GM21619 (cell line): ENCODE measurements around the gene HOXA4.

Experiments used
- ATAC-seq: cut with Tn5 transposase; IDR thresholded peaks from one replicate; pipeline ENCODE4 v1.9.1; 2021; ENCODE audit not compliant: unreplicated experiment

Gene HOXA4

DNA sequence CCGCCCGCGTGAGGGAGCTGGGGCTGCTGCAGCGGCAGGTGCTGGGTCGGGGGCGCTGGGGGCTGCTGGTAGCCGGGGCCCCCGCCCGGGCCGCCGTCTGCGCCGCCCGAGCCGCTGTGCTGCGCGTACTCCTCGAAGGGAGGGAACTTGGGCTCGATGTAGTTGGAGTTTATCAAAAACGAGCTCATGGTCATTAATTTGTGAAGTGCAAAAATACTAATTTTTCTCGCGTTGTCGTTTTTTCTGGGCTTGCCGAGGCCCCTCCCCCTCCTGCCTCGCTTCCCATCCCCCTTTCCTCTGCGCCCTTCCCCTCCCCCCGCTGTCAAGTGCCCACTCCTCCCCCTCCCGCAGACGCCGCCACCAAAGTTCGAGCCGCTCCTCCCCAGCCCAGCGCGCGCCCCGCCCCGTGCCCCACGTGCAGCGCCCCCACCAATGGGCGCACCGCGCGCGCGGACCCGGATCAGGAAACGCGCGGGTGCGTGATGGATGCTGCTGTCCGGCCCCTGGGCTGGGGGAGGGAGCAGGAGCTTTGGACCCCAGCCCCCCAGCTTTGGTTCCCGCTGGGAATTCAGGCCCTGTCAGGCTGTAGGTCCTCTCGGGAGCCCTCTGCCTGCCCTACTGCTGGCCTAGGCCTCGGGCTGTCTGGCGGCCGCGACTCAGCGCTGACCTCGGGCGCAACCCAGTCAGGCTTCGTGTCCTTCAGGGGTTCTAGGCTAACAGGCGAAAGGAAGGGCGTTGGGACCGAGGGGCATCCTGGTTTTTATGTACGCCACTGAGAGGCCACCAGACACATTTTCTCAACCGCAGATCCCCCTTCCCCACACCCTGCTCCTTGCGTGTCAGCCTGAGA is at the start of gene HOXA4:
Gene HOXA4, minus strand, starts transcription at position 218 of the 850 bp plus-strand sequence. Its CDS starts 24 bp downstream, at position 194.
- peak; percentile 67 for ATAC-seq

DNA sequence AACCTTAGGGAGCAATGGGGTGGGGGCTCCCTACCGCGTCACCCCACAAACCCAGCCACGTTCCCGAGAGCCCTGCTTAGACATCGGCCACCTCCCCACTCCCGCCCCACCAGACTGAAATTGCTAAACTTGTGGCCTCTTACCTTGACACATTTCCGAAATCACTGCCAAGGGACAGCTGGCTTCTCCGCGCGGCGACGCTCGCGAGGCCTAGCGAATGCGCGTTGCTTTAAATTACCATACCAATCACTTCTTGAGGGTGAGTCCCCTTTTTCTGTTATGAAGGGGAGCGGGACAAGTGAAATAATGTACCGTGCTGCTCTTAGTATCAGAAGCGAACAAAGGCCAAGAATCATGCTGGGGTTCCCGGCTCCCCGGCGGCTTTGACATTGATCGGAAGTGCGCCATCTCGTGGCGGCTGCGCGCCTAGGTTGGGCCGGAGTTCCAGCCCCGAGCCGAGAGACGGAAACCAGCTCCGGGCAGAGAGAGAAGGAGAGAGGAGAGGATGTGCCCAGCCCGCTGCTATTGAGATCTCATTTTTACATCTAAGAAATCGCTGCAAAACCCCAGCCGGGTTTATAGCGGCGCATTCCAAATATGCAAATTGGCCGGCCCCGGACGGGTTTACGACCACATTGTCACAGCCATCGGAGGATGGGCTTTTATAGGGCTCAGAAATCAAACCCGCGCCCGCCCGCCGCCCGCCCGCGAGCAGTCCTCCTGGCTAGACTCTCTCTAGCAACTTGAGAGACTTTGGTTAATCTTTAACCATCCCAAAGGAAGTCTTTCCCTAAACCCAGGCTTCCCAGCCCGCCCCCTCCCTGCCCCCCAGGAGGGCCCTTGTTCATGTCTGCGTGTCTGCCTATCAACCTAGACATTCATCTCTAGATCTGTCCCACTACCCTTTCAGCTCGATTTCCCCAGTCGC is 49.2 kb upstream of the HOXA4 start:
- no peak for ATAC-seq

DNA sequence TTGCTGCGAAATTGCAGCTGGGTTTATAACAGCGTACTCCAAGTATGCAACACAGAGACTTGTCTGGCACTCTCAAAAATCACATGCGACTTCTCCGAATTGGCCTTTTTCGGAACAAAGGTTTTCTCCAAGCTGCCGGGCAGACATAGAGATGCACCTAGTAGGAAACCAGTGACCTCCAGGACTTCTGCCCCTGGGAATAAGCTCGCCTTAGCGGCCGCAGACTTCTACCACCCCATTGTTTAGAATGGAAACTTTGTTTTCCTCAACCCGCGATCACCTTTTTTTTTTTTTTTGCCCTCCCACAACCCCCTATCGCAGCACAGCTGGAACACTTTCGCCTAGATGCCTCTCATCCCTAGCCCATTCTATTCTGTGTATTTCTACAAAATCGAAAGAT is 48.5 kb upstream of the HOXA4 start:
- no peak for ATAC-seq

DNA sequence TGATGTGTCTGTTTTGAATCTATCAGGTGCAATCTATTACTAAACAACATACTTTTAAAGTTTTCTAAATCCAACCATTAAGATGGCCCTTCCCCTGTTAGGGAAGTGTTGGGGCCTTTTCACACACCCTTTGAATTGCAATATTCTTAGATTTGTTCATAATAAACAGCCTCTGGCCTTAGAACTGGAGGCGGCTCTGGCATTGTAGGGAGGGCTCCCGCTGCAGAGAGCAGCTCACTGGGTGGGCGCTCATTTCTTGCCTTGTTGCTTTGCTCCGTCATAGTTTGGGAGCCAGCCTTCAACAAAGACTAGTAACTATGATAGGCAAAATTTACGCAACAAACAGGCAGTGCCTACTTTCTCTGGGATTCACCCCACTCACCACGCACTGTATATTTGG is 47.8 kb upstream of the HOXA4 start:
- ATAC-seq, result no peak

DNA sequence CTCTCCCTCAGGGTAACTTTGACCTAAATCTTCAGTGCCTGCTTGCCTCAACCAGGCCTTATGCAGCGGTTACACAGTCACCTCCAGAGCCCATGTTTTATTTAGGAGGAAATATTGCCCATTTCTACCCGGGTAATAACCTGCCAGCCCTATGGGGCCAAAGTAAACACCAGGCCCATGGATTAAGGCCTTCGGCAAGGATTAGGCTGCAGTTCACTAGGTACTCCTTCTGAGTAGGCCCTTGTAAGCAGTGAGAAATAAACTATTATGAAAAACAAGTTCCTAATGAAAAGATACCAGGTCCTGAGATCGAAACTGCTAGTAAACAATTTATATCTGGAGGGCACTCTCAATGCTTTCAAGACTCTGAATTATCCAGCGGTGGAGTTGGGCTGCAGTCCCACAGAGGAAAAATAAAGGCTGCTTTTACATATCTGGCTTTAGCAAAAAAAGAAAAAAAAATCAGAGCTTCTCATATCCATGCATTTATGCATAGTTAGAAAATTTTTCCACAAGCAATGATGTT is 47.3 kb upstream of the HOXA4 start:
- no peak for ATAC-seq

DNA sequence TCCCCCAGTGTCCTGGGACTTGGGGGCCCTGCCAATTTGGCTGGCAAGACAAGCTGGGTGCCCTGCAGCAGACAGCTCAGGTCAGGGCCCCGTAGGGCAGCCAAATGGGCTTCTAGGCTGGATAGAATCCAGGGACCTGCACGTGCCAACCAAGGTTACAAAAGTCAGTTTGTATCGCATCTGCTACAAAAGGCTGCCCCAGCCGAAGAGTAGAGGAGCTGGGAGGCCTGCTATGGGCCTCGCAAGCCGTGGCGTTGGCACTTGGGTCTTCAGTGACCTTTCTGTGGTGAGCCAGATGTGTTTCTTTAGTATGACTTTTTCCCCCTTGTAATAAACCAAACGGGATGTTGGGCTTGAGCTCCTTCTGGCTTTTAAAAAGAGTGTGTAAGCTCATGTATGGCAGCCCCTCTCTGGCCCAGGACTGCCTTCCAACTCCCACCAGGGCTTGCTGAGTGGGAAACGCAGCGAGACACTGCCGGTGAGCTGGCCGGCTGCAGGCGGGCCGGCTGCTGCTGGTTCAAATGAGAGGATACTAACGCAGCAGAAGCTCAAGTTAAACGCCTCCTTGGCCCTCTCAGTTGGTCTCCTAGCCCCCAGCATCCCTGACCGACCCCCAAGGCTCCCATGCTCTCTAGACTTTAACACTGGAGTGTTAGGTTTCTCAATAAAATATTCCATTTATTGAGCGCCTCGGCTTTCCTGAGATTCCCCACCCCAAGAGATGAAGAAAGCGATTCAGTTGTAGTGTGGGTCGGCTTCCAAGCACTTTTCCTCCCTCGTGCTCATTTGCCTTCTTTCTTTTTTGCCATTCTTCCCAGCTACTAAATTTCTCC is 46.6 kb upstream of the HOXA4 start:
- no peak for ATAC-seq

DNA sequence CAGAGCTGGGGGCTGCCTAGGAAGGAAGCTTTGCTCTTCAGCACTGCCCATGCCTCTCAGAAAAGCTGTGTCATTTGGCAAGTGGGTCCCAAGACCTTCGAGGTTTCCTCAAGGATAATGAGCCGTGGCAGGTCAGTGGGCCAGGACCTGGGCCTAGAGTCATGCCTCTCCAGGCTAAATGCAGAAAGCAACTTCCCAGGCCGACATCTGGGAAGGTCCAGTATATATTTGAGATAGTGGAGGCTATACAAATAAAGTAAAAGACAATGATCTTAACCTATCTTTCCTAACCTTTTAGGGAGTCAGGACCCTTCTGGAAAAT is 45.9 kb upstream of the HOXA4 start:
- no peak for ATAC-seq

DNA sequence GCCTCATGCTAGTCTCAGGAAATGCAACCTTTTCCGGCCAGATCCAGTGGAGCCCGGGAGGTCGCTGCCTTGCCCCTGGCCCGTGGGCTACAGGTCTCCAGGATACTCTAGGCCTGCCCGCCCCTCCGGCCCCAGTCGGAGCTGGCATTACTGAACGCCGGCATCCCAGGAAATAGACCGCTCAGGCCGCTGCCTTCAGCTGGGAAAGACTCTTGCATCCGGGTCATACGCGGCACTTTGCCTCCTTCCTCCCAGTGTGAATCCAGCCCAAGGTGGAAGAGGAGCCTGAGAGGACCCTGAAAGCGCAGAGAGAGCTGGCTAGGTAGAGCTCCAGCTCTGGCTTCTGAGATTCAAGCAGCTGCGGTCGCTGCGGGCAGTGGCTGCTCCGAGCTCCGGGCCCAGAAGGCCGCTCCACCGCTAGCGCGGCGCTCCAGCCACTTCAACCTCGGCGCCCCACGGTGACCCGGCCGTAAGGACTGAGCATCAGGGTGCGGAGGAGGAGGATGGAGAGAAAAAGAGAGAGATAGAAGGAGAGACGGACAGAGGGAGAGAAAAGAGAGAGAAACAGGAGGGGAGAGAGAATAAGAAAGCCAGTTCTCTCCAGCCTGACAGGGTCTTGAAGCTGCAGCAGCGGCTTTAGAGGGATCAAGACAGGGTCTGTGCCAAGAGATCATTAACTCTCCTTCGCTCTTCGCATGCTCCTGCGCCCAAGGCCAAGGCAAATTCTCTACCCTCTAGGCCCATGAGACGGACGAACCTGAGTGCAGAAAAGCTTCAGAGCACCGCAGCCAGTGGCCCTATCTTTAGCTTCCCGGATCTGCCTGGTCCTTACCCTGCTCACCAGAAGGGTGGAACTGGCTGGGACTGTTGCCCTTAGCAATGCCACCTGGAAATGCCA is 45.3 kb upstream of the HOXA4 start:
- ATAC-seq, result no peak

DNA sequence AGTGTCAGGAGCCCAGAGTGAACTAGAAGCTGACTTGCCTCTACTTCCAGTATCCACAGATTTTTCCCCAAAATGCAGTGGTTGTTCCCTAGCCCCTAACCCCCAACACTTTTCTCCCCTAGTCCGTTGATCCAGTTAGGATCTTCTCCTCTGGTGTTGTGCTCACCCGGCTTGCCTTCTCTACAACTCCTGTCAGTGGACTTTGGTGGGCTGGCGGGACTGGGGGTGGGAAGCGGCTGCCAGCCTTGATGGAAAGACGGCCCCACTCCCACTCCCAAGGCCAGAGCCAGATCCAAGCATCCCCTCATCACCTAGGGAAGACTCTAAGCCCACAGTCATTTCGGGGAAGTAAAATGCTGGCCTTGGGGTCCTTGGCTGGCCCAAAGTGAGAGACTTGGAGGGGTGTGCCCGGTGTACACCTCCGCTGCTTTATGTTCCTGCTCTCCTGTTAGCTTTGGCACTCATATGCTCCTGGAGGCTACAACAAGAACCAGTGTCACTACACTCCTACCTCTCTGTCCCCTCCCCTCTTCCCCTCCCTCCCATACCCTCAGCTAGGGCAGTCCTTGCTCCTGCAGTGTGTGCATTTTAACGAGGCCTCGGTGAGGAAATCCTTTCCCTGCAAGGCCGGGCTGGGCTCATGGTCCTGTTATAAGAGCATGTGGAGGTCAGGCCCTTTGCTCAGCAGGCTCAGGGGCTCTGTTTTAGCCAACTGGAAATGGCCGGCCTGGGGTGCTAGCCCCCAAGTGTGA is 44.5 kb upstream of the HOXA4 start:
- no peak for ATAC-seq

DNA sequence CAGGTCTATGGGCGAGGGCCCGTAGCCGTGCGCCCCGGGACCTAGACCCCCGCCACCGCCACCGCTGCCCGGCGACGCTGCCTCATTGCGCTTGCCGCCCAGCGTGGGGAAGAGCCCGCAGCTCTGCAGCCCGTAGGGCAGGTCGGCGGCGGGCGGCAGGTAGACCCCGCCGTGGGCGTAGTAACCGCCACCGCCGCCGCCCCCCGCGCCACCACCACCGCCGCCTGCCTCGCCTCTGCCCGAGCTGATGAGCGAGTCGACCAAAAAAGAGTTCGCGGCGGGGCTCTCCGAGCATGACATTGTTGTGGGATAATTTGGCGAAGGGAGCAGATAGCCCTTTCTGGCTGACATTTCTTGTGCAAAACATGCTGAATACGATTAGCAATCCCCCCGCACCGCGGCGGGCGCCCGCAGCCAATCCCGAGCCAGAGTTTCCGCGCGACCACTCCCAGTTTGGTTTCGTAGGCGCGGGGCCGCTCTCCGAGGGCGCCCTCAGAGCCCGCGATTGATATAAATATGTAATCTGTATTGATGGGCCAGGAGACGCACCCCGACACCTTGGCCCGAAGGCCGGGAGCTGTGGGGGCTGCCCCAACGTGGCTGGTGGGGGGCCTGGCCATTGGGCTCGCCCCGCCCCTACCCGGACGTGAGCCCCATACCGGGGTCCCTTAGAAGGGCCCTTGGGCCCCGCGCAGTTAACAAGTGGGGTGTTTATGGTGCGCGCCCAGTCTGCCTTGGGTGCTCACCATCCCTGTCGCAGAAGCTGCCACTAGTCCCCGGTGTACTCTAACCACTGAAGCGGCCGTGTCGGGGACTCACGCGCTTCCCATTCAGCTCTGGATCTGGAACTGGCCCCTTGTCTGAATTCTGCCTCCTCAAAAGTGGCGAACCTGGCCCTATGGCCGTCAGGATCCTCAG is 43.7 kb upstream of the HOXA4 start, which contains the start of gene HOXA10:
Gene HOXA10, minus strand, starts transcription at position 365 of the 918 bp plus-strand sequence. Its CDS starts 14 bp downstream, at position 351.
- ATAC-seq, result no peak

DNA sequence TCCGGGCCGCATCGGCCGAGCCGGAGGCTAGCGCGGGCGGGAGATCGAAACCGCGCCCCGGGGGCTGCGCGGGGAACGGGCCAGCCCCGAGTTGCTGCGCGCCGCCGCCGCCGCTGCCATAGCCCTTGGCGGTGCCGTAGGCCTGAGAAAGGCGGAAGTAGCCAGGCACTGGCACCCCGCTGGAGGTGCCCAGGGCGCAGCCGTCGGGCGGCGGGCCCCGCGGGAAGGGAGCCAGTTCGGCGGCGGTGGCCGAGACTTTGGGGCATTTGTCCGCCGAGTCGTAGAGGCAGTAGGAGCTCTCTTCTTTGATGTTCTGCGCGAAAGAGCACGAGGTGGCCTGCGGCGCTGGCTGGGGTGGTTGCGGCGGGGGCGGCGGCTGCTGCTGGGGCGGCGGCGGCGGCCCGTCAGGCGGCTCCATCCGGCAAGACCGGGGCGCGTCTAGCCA is 43.0 kb upstream of the HOXA4 start:
- ATAC-seq, result no peak

DNA sequence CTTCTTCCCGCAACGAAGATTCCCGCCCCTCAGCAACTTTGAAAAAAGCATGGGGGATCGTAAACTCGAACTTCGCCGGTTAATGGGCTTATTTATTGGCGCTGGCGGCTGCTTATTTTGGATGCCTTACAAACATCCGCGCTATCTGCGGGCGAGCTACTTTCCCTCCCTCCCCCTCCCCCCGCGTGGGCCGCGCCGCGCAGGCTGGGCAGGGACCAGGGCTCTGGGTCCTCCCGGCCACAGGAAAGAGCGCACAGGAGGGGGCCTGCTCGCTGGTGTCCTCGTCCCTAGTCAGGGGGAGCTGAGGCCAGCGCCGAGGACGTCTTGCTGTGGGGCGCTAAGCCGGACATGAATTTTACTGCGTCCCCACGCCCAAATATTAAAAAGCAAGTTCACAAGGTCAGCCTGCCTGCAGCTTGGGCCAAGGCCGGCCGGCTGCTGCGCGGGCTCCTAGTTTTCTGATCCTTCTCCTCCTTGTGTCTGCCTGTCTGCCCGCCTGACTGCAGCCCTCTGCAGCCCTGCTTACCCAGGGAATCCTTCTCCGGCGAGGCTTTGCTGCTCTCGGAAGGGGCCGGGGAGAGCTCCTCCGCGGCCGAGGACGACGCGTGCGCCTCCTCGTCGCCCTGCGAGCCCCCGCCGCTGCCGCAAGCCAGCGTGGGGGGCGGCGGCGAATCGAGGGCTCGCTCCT is 42.4 kb upstream of the HOXA4 start:
- no peak for ATAC-seq

DNA sequence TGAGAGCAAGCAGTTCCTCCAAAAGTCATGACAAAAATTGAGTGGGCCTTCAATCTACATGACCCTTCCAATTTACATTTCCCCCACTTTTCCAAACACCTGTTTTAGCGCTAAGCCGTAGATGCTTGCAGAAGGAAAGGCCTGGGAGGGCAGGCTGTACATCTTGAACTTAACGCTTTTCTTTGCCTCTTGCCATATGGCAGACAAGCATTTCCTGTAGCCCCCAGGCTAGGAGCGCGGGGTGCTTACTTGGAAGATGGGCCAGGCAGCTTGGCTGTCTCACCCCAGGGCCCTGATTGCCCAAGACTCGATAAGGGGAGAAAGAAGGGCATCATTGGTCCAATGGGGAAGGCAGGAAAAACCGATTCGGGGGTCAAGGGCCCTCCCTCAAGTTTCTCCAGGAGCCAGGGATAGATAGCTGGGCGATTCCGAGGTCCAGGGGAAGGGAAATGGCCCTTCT is 41.8 kb upstream of the HOXA4 start:
- ATAC-seq, result no peak

DNA sequence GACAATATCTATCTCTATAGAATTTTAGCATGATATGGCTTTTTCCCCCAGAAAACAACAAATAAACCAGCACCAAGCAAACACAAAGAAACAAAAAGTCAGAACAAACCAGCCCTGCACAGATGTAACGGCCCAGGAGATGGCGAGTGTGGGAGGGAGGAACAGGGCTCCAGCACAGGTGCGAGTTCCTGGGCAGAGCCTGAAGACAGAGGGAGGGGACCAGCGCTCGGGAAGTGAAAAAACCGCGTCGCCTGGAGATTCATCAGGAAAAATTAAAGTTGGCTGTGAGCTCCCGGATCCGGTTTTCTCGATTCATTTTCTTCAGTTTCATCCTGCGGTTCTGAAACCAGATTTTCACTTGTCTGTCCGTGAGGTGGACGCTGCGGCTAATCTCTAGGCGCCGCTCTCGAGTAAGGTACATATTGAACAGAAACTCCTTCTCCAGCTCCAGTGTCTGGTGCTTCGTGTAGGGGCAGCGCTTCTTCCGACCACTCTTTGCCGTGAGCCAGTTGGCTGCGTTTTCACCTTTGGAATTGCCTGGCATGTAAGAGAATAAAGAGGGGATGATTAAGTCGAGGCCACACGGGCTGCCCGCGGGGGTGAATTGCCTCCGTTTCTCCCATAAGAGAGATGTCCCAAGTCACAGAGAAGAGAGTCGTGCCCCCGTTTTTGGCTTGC is 41.2 kb upstream of the HOXA4 start:
- ATAC-seq, result no peak

DNA sequence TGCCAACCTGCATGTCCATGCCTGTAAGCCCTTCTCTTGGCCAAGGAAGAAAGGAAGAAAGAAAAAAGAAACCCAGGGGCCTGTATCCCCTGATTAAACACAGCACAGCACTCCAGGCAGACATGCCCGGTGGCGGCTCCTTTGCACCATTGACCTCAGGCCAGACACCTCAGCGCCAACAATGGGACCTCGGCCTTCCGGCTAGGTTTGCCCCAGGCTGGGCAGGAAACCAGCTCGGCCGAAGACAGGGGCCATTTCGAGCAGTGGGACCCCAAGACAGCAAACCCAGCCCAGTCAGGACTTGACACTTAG is 40.7 kb upstream of the HOXA4 start:
- no peak for ATAC-seq

DNA sequence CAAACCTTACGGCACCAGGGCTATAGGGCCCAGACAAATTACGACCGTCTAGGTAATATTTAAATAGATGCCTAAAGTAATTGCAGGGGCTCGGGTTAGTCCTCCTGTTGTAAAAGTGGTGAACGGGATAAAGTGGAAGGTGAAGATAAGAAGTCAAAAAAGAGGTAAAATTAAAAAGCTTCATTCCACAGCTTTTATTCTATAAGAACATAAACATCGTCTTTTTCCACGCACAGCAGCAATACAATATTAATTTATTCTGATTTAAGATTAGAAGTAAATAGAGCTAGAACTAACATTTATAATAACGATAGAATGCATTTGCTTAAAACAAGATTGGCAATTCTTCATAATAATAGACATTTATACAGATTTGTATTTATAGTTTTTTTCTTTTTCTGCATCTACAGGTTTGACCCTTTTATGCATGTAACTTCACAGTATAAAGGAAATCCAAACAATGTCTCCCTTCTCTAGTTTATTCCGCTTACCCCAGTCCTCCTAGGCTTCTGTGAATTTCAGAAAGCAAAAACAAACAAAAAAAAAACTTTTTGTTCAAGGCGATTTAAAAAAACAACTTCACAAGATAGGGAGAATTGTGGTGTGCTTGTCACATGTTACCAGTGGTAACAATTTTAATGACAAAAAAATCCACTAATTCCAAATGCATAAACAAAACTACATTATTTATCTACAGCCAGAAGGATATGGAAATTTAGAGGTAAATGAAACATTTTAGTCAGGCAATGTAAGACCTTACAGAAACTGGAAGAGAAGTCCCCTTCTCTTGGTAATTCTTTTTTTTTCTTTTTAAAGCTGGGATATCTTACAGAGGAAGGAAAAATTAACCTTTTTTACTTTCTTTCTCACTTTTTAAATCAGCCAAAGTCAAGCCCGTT is 40.1 kb upstream of the HOXA4 start:
- ATAC-seq, result no peak
